IPS-15b (cell line): Measurements from ENCODE around the gene CCDC83.

Experiments
- H3K27me3 ChIP-seq: one replicate; pipeline ENCODE4 v1.6.1; 2013; ENCODE audit warnings: low read length; ENCODE audit not compliant: control insufficient read depth, insufficient read depth
- H3K36me3 ChIP-seq: one replicate; pipeline ENCODE4 v1.6.1; 2013; ENCODE audit warnings: low read length; ENCODE audit not compliant: control insufficient read depth, insufficient read depth
- H3K4me1 ChIP-seq: one replicate; pipeline ENCODE4 v1.6.1; 2013; ENCODE audit warnings: mild to moderate bottlenecking, low read length; ENCODE audit not compliant: control insufficient read depth, insufficient read depth
- H3K4me3 ChIP-seq: one replicate; pipeline ENCODE4 v1.5.1; 2013; ENCODE audit warnings: low read depth, low read length
- H3K9ac ChIP-seq: one replicate; pipeline ENCODE4 v1.6.1; 2013; ENCODE audit warnings: low read depth, mild to moderate bottlenecking, low read length
- H3K9me3 ChIP-seq: one replicate; pipeline ENCODE4 v1.6.1; 2013; ENCODE audit warnings: mild to moderate bottlenecking, low read length; ENCODE audit not compliant: control insufficient read depth, insufficient read depth

CCDC83 gene

DNA sequence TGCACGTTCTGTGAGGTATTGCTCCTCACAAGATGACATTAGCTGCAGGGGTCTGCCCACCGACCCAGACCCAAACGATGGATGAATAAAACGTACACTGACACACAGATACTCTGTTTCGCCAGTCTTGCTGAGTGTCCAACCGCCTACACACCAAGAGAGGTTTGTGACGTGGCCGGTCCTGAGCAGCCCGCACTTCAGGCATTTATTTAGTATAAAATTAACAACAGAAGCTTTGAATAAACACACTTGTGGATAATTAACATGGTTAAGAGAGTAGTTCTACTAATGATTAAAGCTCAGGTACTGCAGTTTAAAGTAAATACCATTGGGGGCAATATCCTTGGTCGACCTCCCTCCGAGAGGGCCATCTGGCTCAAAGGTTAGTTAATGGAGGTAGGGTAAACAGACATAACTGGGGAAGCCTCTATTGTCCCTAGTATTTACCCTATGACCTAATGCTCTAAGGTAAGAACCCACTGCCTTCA, 75.7 kb downstream of the CCDC83 start:
- H3K9me3 ChIP-seq: no peaks in the 10 kb centered on the region
- H3K4me3 ChIP-seq: no peak overlapping the region
- no peak overlapping the region for H3K9ac ChIP-seq
- no peaks in the 10 kb centered on the region for H3K4me1 ChIP-seq
- peaks cover 5% of the 10 kb centered on the region for H3K27me3 ChIP-seq
- H3K36me3 ChIP-seq: peaks cover 3% of the 10 kb centered on the region

DNA sequence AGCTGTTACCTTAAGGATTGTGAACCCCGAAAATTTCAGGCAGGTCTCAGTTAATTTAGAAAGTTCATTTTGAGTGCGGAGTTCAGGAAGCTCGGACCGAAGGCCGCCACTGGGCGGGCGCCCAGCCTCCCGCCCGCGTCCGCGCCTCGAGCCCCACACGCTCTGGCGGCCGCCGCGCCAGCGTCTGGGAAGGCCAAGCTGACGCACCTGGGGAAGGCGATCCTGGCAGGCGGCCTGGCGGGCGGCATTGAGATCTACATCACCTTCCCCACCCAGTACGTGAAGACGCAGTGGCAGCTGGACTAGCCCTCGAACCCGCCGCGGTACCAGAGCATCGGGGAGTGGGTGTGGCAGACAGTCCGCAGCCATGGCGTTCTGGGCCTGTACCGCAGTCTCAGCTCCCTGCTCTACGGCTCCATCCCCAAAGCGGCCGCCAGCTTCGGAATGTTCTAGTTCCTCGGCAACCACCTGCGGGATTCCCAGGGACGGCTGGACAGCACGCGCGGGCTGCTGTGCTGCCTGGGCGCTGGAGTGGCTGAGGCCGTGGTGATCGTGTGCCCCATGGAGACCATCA, 79.5 kb downstream of the CCDC83 start:
- Histone ChIP-seq H3K9ac (no peak overlapping the region), H3K9me3 (no peaks in the 10 kb centered on the region), H3K4me1 (no peaks in the 10 kb centered on the region), H3K36me3 (peaks cover 3% of the 10 kb centered on the region), H3K4me3 (no peak overlapping the region), H3K27me3 (peaks cover 5% of the 10 kb centered on the region)

DNA sequence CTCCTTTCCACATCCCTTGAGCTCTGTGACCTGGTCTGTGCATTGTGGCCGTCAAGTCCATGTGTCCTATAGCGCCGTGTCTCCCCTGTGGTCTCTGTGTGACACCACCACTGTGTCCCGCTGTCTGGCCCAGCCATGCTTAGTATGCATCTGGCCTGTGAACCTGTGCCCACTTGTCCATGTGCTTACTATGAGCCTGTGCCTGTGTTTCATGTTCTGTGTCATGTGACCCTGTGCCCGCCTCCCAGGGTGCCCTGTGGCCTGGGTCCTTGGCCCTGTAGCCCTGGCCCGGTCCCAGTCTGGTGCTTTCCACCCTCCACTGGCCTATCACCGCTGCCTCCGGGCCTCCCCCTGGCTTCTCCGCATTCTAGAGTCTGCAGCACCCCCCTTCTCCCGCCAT, 80.6 kb downstream of the CCDC83 start:
- H3K27me3 ChIP-seq: peaks cover 5% of the 10 kb centered on the region
- no peaks in the 10 kb centered on the region for H3K9me3 ChIP-seq
- no peaks in the 10 kb centered on the region for H3K4me1 ChIP-seq
- no peak overlapping the region for H3K4me3 ChIP-seq
- H3K36me3 ChIP-seq: peaks cover 3% of the 10 kb centered on the region
- no peak overlapping the region for H3K9ac ChIP-seq

DNA sequence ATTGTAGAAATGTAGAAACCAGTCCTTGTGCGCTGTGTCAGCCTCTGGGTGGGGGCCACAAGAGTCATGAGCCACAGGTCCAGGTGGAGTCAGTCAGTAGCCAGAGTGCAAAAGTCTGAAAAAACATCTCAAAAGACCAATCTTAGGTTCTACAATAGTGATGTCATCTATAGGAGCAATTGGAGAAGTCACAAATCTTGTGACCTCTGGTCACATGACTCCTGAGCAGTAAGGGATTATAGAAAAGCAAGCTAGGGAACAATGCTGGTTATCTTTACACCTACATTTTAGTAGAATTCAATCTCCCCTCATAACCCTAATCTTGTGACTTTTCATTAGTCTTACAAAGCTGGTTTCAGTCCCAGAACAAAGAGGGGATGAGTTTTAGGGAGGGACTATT, 82.7 kb downstream of the CCDC83 start:
- Histone ChIP-seq H3K4me1 (no peaks in the 10 kb centered on the region), H3K36me3 (peaks cover 3% of the 10 kb centered on the region), H3K9ac (no peak overlapping the region), H3K9me3 (no peaks in the 10 kb centered on the region), H3K27me3 (peaks cover 1% of the 10 kb centered on the region), H3K4me3 (no peak overlapping the region)

DNA sequence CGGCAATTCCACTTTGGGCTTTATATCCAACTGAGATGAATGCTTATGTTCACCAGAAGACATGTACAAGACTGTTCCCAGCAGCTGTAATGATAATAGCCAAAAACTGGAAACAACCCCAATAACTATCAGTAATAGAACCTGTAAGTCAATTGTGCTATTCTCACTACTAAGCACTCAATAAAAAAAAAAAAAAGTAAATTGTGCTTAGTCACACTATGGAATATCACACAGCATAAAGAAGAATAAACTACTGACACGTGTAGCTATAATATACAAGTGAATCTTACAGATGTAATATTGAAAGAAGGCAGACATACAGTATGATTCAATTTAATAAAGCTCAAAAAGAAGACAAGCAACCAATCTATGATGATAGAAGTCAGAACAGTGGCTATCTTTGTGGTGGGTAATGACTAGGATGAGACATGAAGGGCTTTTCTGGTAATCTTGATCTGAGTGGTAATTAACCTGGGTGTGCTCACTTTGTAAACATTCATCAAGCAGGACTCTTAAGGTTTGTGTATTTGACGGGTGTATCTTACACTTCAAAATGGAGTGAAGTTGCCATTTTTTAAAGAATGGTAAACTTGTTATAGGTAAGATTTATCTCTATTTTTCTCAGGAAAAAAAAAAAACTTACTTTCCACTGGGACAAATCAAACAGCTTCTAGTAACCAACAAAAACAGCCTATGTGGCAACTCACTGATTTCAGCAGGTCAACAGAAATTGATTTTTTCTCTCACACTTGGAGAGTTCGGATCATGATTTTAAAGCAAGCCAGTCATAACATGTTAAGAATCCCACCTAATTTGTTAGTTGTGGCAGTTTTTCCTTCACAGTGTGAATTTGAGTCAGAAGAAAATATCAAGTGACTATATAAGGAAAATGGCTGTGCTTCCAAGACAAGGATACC, 84.2 kb downstream of the CCDC83 start:
- no peak overlapping the region for H3K9ac ChIP-seq
- H3K36me3 ChIP-seq: peaks cover 3% of the 10 kb centered on the region
- H3K9me3 ChIP-seq: no peaks in the 10 kb centered on the region
- H3K4me3 ChIP-seq: no peak overlapping the region
- no peaks in the 10 kb centered on the region for H3K27me3 ChIP-seq
- H3K4me1 ChIP-seq: no peaks in the 10 kb centered on the region

DNA sequence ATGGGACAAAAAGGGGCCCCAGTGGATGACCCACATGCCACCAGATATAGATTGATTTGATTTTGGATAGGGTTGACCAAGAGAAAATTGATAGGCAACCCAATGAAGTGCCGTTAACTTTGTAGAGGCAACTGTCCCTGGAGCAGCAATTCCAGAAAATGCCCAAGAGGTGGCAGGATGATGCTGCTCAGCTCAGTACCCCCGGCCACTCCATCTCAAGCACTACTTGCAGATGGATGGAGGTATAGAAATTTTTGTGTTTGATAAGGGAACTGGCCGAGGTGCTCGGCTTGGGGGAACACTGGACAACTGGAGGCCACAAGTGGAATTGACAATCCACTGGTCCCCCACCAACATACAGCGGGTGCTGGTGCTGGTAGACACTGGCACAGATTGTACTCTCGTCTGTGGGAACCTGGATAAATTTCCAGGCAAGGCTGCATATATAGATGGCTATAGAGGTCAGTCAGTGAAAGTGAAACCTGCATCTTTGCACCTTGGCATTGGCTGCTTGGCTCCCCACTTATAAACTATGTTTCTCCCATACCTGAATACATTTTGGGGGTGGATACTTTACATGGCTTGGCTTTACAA, 86.3 kb downstream of the CCDC83 start:
- Histone ChIP-seq H3K9me3 (no peaks in the 10 kb centered on the region), H3K4me1 (no peaks in the 10 kb centered on the region), H3K36me3 (no peaks in the 10 kb centered on the region), H3K9ac (no peak overlapping the region), H3K27me3 (no peaks in the 10 kb centered on the region), H3K4me3 (no peak overlapping the region)

DNA sequence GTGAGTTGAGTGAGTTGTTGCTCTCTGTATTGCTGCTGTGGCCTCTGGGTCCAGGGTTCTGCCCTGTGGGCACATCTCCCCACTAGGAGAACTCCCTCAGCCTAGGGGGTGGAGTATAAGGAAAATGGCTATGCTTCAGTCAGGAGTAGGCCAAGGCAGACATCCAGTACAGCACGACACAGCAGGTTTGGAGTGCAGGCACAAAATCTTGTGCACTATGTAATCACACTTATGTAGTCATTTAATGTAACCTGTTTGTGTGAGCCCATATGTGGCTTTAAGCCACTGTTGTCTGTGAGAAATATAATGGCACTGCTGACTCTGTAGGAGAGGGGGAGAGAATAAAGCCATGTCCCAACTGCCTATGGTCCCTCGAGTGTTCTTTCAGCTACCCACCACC, 90.1 kb downstream of the CCDC83 start:
- Histone ChIP-seq H3K9ac (no peak overlapping the region), H3K27me3 (no peaks in the 10 kb centered on the region), H3K4me1 (no peaks in the 10 kb centered on the region), H3K4me3 (no peak overlapping the region), H3K9me3 (no peaks in the 10 kb centered on the region), H3K36me3 (no peaks in the 10 kb centered on the region)

DNA sequence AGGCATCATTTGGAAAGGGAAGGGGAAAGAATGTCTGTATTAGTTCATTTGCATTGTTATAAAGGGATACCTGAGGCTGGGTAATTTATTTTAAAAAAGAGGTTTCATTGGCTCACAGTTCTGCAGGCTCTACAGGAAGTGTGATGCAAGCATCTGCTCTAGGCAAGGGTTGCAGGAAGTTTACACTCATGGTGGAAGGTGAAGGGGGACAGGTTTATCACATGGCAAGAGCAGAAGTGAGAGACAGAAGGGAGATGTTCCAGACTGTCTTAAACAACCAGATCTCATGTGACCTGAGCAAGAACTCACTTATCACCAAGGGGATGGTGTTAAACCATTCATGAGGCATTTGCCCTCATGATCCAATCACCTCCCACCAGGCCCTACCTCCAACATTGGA, 90.6 kb downstream of the CCDC83 start:
- Histone ChIP-seq H3K36me3 (no peaks in the 10 kb centered on the region), H3K4me1 (no peaks in the 10 kb centered on the region), H3K9ac (no peak overlapping the region), H3K4me3 (no peak overlapping the region), H3K27me3 (no peaks in the 10 kb centered on the region), H3K9me3 (no peaks in the 10 kb centered on the region)

DNA sequence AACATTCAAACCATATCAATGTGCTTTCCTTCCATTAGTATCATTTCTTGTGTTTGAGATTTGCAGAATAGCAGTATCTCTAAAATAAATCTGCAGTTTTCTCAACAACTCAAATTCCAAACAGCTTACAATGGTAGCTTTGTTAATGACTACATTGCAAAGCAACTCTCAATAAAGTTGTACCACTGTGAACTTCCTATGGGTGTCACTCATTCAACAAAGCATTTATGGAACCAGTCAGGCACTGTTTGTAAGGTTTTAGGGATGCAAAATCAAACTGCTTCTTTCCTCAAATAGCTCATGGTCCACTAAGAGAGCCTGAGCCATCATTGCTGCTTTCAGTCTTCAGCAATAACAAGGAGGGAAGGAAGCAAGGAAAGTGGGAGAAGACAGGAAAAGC, 91.0 kb downstream of the CCDC83 start:
- H3K36me3 ChIP-seq: no peaks in the 10 kb centered on the region
- H3K4me1 ChIP-seq: no peaks in the 10 kb centered on the region

DNA sequence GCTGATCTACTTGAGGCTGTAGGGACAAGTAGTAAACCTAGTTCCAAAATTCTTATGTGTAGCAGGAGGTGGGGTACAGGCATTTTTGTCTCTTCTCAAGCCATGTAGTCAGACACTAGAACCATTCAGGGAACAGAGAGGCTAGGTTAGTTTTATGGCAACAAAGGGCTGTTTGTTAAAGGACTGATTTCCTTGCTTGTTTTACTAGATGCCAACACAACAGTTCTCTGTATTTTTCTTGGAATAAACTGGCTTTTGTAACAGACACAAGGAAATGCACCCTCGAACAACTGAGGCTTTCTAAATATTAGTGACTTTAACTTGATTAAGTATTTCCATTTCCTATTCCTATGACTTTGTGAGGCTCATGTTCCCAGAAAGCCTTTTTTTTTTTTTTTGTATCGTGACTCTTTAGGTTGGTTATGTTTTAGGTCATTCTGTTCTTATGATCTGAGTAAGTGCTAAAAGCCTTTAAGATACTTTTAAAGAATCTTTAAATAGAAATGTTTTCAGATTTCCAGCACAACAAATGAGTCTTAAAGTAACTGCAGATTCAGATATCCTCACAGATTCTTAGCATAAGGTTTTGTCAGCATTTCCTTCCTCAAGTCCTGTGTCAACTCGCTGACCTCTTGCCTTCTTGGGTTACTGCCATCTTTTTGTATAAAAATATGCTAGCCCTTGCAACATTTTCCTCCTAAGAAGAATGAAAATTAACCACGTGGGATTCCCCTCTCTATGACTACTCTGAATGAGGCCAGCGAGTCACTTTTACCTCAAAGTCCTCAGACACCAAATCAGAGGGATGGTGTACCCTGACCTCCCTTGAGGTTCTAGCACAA, 92.5 kb downstream of the CCDC83 start:
- Histone ChIP-seq H3K4me3 (no peak overlapping the region), H3K9me3 (no peaks in the 10 kb centered on the region), H3K27me3 (no peaks in the 10 kb centered on the region), H3K9ac (no peak overlapping the region), H3K4me1 (no peaks in the 10 kb centered on the region), H3K36me3 (no peaks in the 10 kb centered on the region)

More for the DNA sequence above, 91.0 kb downstream of the CCDC83 start:
- H3K9ac ChIP-seq: no peak overlapping the region
- H3K9me3 ChIP-seq: no peaks in the 10 kb centered on the region
- H3K4me3 ChIP-seq: no peak overlapping the region
- no peaks in the 10 kb centered on the region for H3K27me3 ChIP-seq

DNA sequence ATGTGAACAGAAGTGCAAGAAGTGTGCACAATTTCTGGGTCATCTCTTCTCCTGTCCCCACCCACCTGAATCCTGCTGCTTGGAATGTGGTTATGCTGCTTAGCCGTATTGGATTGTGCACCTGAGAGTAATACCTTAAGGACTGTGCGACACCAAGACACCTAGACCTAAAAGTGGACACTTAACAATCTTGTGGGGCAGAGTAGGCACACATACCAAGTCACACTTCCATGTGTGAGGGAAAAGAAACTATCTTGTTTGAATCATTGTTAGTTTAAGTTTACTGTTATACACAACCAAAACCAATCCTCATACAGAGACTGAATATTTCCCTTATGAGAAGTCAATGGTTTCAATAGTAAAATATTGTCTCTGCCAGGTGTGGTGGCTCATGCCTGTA, 93.7 kb downstream of the CCDC83 start:
- Histone ChIP-seq H3K4me1 (no peaks in the 10 kb centered on the region), H3K9ac (no peak overlapping the region), H3K36me3 (peaks cover 2% of the 10 kb centered on the region), H3K27me3 (no peaks in the 10 kb centered on the region), H3K9me3 (no peaks in the 10 kb centered on the region), H3K4me3 (no peak overlapping the region)
